GM20000 (cell line): ENCODE measurements around the gene CACNG5.
"Not testable (repeated sequence)": the region's sequence is repeated elsewhere in the genome, so short reads cannot be mapped to it uniquely, and the experiment has no call there.

ENCODE experiments used
- DNase-seq: peaks from one replicate; pipeline ENCODE4 v3.0.0; 2012; ENCODE audit warnings: low spot score
- TF ChIP-seq, protein P1 (sequence below): IDR thresholded peaks from 2 replicates; pipeline ENCODE4 v1.5.1; 2012; ENCODE audit warnings: mild to moderate bottlenecking, control low read depth; ENCODE audit errors: extremely low read depth, missing control alignments

CACNG5 gene

DNA sequence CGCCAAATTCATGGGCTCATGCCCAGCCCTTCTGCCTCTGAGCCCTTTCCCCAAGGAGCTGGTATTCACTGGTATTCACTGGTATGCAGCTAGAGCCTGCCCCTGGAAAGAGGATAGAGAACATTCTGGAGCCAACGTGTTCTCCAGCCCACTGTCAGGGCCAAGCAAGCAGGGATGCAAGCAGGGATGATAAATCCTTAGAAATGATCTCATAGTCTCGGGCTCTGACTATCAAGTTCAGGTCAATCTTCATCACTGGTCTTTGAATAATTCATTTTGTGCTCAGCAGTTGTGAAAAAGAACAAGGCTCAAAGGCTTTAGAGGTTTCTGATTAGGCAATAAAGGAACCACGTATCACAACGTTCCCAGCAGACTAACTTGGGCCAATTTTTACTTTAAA is 57.3 kb downstream of the CACNG5 start:
- TF ChIP-seq, protein P1, sequence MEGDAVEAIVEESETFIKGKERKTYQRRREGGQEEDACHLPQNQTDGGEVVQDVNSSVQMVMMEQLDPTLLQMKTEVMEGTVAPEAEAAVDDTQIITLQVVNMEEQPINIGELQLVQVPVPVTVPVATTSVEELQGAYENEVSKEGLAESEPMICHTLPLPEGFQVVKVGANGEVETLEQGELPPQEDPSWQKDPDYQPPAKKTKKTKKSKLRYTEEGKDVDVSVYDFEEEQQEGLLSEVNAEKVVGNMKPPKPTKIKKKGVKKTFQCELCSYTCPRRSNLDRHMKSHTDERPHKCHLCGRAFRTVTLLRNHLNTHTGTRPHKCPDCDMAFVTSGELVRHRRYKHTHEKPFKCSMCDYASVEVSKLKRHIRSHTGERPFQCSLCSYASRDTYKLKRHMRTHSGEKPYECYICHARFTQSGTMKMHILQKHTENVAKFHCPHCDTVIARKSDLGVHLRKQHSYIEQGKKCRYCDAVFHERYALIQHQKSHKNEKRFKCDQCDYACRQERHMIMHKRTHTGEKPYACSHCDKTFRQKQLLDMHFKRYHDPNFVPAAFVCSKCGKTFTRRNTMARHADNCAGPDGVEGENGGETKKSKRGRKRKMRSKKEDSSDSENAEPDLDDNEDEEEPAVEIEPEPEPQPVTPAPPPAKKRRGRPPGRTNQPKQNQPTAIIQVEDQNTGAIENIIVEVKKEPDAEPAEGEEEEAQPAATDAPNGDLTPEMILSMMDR: no peak
- DNase-seq: no peak

DNA sequence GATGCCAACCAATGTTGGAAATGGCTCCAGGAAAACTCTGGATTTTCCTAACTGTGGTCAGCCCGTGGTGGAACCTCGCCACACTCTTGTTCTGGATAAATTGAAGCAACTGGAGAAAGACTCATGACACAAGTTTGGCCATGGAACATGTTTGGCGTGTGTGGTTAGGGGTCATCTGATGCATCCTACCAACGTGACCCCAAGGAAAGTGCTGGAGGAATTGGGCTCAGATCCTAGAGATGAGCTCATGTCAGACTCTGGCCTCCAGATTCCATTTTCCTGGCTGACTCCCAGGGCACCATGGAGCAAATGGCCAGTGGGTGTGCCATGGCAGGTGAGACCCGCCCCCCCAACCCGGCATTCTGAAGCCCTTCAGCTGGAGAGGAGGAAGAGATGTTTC is 58.5 kb downstream of the CACNG5 start:
- TF ChIP-seq, protein P1: no peak
- no peak for DNase-seq

GRCh38 chr17:66893863-66894262 is 58.9 kb downstream of the CACNG5 start:
- TF ChIP-seq, protein P1: no peak
- no peak for DNase-seq

GRCh38 chr17:66897141-66897540 is 62.2 kb downstream of the CACNG5 start:
- TF ChIP-seq, protein P1: no peak
- no peak for DNase-seq

DNA sequence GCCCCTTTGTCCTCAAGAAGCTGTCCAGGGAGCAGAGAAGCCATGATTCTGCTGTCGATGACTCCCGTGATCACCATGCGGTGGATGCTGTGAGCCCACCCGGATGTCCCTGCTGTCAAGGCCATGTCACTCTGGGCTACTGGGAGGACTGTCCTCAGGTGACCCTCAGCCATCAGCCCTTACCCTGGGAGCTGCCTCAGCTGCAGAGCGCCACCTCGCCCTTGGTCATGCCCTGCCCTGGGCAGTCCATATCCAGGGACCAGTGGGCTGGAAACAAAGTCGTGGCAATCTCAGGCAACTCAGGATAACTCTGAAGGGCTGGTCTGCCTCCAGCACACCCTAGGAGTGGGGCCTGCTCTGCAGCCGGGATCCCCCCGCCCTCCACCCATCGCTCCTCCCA is 63.6 kb downstream of the CACNG5 start:
- TF ChIP-seq, protein P1: no peak
- DNase-seq: no peak

GRCh38 chr17:66900126-66901010 is 65.5 kb downstream of the CACNG5 start:
- no peak for DNase-seq
- TF ChIP-seq, protein P1: no peak

DNA sequence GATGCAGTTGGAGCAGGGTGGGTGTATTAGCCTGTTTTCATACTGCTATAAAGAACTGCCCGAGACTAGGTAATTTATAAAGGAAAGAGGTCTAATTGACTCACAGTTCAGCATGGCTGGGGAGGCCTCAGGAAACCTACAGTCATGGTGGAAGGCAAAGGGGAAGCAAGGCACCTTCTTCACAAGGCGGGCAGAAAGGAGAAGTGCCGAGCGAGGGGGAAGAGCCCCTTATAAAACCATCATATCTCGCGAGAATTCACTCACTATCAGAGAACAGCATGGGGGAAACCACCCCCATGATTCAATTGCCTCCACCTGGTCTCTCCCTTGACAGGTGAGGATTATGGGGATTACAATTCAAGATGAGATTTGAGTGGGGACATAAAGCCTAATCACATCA is 68.4 kb downstream of the CACNG5 start:
- not testable (repeated sequence) for DNase-seq

GRCh38 chr17:66903781-66904180 is 68.9 kb downstream of the CACNG5 start:
- TF ChIP-seq, protein P1: no peak
- no peak for DNase-seq
